ENCODE data around the gene ZFR2.
"Not testable (repeated sequence)": the region's sequence is repeated elsewhere in the genome, so short reads cannot be mapped to it uniquely, and the experiment has no call there.

ZFR2 gene

DNA sequence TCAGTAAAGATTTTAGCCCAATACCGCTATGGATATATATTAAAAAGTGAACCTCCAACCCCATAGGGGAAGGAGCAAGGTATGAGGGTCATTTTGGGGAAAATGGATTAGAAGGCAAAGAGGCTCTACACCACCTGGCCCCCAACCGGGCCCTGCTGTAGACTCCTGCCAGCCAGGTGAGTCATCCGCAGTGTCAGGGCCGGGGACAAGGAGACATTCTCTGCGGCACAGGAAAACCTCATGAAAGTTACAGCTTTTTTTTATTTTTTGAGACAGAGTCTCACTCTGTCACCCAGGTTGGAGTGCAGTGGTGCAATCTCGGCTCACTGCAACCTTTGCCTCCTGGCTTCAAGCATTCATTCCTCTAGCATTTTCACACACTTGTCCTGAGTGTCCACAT is 32.0 kb downstream of the ZFR2 start:
- no peak for DNase-seq (ENCODE audit: low spot score)

- DNase-seq (ENCODE audit: low spot score): no peak
Measured at GRCh38 chr19:3835055-3835435, 33.8 kb downstream of the ZFR2 start.

DNA sequence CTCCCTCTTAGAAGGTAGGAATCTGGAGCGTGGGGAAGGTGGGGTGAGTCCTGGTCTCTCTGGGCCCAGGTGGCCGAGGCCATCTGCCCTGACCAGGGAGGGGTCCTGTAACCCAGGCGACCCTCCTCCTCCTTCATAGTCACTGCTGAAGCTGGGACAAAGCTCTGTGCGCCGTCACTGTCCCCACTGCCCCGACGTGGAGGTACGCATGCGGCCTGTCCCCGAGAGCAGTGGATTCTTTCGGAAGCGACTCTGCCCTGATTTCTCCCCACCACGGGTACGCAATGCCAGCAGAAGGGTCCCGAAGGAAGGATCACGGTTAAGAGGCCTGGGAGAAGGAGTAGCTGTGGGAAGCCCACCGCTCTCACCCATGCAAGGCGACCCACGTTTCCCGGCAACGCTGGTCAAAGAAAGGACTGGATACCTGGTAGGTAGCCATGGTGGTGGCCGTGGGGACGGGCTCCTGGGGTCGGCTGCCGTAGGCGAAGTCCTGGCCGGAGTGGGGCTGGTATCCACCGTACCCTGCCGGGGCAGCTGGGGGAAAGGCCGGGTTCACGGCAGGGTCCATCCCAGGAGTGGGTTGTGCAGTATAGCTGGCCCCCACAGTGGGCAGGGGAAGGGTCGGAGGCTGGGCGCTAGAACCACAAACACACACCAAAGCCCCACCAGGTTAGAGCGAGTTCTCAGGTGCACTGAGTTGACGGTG is 34.3 kb downstream of the ZFR2 start:
- no peak for DNase-seq (ENCODE audit: low spot score)

GRCh38 chr19:3833578-3834348 is 35.1 kb downstream of the ZFR2 start:
- no peak for DNase-seq (ENCODE audit: low spot score)

GRCh38 chr19:3832001-3832400 is 36.8 kb downstream of the ZFR2 start:
- DNase-seq (ENCODE audit: low spot score): no peak

GRCh38 chr19:3831601-3832000 is 37.2 kb downstream of the ZFR2 start:
- DNase-seq (ENCODE audit: low spot score): no peak

DNA sequence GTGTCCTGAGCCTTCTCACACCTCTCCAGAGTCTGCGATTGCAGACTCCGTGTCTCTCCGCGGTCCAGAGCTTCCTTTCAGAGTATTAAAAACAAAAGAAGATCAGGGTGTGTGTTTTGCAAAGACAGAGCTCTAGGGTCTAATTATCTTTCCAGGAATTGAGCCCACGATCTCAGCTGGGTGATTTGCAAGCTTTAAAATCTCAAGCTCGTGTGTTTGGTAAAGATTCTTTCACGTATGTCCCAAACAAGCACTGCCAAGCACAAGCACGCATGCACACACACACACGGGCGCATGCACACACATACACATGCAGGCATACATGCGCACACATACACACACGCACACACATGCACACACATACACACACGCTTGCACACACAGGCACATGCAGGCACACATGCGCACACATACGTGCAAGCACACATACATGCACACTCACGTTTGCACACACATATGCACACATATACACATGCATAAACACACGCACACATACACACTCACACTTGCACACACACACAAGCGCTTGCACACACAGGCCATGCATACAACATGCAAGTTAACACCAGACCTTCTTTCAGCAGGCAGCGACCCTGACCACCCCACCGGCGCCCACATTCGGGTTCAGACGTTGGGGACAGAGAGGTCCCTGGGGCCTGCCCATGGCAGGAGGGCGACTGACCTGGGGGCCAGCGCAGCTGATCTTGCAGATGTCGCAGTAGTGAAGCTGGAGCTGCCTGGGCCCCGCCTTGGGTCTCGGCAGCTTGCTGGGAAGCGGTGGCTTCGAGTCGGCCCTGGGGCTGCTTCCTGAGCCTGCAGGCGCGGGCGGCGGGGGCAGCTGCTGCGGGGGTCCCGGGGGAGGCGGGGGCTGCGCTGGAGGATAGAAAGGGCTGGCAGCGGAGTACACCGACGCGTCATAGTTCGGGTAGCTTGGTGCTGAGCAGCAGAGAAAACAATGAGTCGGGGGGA is 37.9 kb downstream of the ZFR2 start:
- no peak for DNase-seq (ENCODE audit: low spot score)

GRCh38 chr19:3827306-3827705 is 41.5 kb downstream of the ZFR2 start:
- no peak for DNase-seq (ENCODE audit: low spot score)

DNA sequence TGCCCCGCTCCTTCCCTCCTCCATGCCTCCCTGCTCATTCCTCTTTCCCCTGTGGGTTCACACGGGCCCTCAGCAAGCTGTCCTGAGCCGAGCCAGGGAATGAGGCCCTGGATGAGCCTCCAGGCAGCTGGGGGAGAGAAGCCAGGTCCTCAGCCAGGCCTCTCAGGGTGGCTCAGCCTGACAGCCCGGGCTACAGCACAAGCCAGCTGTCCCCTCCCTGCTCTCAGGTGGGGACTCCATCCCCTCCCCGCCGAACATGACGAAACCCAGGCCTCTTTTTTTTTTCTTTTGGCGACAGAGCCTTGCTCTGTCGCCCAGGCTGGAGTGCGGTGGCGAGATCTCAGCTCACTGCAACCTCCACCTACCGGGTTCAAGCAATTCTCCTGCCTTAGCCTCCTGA is 42.7 kb downstream of the ZFR2 start:
- DNase-seq (ENCODE audit: low spot score): no peak

- DNase-seq (ENCODE audit: low spot score): no peak
Measured at GRCh38 chr19:3825286-3825956, 43.4 kb downstream of the ZFR2 start.

- no peak for DNase-seq (ENCODE audit: low spot score)
Measured at GRCh38 chr19:3823350-3823713, 45.5 kb downstream of the ZFR2 start.

DNA sequence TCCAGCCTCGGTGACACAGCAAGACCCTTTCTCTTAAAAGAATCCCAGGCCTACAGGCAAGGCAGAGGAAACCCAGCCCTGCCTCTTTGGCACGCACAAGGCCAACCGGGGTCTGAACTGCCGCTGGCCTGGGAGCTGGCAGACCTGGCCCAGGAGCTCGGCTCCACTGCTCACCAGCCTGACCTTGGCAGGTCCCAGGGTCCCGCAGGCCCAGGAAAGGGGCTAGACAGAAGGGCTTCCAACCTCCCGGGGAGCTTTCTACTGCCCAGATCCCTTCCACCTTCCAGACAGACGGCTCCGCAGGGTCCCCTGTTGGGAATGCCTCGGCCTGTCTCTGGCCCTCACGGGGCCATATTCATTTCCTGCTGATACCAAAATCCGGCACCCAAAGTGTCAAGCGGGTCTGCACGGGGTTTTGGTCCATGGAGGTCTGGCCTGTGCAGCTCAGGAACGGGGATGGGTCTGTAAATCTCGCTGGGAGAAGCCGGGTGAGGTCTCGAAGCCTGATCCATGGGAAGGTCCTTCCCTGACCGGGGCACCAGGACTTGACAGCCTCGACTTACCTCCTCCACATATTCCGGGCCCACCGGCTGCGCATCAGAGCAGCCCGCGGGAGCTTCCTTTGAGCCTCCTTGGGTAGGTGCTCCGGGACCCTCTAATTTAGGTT is 46.0 kb downstream of the ZFR2 start:
- DNase-seq (ENCODE audit: low spot score): no peak

DNA sequence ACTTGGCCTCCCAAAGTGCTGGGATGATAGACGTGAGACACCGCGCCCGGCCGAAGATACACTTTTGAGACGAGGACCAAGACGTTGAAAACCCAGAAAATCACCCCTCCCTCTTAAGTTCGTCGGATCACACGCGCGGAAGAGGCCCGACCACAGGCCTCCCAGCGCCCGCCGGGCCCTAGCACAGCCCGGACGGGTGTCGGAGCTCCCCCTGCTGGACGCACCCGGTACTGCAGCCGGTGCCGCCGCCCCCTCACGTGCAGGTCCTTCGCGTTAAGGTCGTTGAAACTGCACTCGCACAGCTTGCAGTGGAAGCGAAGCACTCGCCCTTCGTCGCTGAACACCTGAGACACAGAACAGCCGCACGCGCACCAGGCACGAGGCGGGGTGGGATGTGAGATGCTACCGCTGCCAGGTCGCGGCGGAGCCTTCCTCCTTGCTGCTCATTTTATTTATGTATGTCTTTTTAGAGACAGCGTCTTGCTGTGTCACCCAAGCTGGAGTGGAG is 46.9 kb downstream of the ZFR2 start:
- peak; percentile 98 for DNase-seq (ENCODE audit: low spot score)

GRCh38 chr19:3821156-3821555 is 47.7 kb downstream of the ZFR2 start:
- no peak for DNase-seq (ENCODE audit: low spot score)

GRCh38 chr19:3819989-3820388 is 48.8 kb downstream of the ZFR2 start:
- DNase-seq (ENCODE audit: low spot score): no peak

GRCh38 chr19:3818918-3819317 is 49.9 kb downstream of the ZFR2 start:
- no peak for DNase-seq (ENCODE audit: low spot score)

DNA sequence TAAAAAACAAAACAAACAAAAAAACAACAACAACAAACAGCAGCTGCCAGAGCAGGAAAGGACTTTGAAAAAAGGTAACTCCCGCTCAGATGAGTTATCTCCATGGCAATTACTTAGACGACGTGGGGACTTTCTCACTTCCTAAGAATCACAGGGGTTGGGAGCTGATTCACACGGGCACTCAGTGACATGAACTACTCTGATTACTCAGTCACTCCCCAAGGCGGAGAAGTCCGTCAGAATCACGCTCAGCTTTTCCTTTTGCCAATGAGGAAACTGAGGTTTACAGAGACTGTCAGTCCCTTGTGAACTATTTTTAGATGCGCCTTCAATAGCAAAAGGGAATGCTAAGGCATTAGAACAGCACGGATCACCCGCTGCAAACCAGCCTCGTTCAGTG is 50.4 kb downstream of the ZFR2 start:
- DNase-seq (ENCODE audit: low spot score): no peak

DNA sequence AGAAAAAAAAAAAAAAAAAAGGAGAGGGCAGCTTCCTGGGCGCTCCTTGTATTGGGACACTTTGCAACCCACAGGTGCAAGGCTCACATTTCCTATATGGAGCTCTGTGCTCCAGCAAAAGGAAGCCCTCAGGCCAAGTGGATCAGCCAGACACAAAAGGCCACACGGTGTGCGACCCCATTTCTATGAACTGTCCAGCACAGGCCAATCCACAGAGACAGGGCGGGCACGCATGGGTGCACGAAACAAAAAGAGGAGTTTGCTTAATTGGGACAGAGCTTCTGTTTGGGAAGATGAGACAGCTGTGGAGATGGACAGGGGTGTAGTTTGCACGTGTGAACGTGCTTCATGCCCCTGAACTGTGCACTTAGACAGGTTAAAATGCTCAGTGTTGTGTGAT is 51.1 kb downstream of the ZFR2 start:
- no peak for DNase-seq (ENCODE audit: low spot score)

DNA sequence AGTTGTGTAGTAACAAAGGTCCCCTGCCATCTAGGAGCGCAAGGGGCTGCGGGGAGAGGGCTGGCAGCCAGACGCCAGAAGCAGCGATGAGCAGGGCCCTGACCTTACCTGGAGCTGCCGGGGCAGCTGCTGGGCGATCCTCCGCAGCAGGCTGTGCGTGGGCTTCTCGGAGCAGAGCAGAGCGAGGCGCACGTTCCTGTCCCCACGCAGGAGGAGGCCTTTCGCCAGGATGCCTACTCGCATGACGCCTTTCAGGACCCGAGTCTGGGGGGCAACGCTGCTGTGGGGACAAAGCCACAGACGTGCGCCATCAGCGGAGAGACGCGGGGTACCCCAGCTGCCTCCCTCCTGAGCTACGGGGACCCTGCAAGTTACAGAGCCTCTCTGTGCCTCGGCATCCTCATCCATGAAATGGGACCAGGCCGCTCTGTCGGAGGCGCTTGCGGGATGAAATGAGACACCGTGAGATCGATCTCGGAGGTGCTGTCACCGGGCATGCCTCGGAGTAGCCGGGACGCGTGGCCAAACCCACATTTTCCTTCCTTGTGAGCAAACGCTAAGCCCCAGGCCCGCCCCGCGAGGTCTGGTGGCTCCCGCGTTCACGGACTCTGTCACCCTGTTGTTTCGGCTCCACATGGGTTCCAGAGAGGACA is 52.1 kb downstream of the ZFR2 start:
- no peak for DNase-seq (ENCODE audit: low spot score)

DNA sequence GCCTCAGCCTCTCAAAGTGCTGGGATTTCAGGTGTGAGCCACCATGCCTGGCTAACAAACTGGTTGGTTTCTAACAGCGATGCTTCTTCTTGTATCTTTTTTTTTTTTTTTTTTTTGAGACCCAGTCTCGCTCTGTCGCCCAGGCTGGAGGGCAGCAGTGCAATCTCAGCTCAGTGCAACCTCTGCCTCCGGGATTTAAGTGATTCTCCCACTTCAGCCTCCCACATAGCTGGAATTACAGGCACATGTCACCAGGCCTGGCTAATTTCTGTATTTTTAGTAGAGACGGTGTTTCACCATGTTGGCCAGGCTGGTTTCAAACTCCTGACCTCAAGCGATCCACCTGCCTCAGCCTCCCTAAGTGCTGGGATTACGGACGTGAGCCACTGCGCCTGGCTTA is 52.7 kb downstream of the ZFR2 start:
- not testable (repeated sequence) for DNase-seq (ENCODE audit: low spot score)

- no peak for DNase-seq (ENCODE audit: low spot score)
Measured at GRCh38 chr19:3814648-3815047, 54.2 kb downstream of the ZFR2 start.

All from iPS-NIHi11 (cell line).